Measurements from ENCODE around the gene CINP.

DNA sequence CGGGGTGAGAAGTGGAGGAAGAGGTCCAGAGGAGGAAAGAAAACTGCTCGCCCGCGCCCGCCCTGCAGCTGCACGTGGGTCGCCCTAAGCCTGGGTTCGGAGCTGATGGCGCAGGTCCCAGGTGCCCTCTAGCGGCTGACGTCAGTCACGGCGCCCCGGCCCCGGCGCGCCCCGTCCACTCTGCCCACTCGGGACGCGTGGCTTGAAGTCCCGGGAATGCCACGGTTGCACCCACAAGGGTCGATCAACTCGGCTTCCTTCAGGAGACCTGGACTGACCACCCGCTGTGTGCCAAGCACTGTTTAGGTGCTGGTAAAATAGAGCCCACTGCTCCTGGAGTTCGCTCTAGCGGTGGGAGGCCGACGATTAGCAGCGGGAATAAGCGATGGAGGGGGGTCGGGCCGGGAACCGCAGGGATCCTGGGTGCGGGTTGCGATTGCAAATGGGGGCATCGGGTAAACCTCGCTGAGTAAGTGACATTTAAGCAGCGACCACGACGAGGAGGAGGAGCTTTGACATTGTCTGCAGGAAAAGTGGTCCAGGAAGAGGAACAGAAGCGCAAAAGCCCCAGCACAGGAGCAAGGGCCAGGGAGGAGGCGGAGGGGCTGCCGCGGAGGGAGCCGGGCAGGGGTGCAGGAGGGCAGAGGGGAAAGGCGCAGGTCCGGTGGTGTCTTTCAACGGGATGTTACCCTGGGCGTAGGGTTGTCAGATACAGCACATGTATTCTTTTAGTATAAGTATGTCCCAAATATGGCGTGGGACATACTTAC lies 48.3 kb downstream of the CINP start:
- TF ChIP-seq, protein P1, sequence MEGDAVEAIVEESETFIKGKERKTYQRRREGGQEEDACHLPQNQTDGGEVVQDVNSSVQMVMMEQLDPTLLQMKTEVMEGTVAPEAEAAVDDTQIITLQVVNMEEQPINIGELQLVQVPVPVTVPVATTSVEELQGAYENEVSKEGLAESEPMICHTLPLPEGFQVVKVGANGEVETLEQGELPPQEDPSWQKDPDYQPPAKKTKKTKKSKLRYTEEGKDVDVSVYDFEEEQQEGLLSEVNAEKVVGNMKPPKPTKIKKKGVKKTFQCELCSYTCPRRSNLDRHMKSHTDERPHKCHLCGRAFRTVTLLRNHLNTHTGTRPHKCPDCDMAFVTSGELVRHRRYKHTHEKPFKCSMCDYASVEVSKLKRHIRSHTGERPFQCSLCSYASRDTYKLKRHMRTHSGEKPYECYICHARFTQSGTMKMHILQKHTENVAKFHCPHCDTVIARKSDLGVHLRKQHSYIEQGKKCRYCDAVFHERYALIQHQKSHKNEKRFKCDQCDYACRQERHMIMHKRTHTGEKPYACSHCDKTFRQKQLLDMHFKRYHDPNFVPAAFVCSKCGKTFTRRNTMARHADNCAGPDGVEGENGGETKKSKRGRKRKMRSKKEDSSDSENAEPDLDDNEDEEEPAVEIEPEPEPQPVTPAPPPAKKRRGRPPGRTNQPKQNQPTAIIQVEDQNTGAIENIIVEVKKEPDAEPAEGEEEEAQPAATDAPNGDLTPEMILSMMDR (conservative IDR thresholded peaks at IDR 0.05 in 1 of 2, IDR thresholded peaks at IDR 0.05 in 1 of 2; ENCODE audit: extremely low read depth in 1 of 2, insufficient read depth in 1 of 2, low read depth in 1 of 2, low read length in 2 of 2), result peak; percentile 82 to 92
- no peak for TF ChIP-seq EZH2 (IDR thresholded peaks at IDR 0.05; ENCODE audit: borderline replicate concordance, low read length)
